Neural progenitor cell (in vitro differentiated cells): ENCODE measurements around the gene TEAD1. TPM values are rescaled to one million over a fixed set of nuclear protein-coding genes. Genes with fewer than 3 reads are reported as not detected.

Experiments used
- DNase-seq: peaks from one replicate; pipeline ENCODE4 v3.0.0-alpha.2; 2016; ENCODE audit warnings: low spot score
- H2AFZ ChIP-seq: fragments of 200-600 bp; sonication (generic); replicated peaks from 2 replicates; pipeline ENCODE4 v1.6.1; 2016; ENCODE audit warnings: antibody characterized with exemption
- H3F3A ChIP-seq: fragments of 200-600 bp; sonication (generic); 2 replicates; pipeline ENCODE4 v1.6.1; 2016; ENCODE audit warnings: antibody characterized with exemption, low read depth
- H3K27ac ChIP-seq: fragments of 200-600 bp; sonication (generic); 2 replicates; pipeline ENCODE4 v1.5.1; 2016; ENCODE audit warnings: mild to moderate bottlenecking
- H3K27me3 ChIP-seq: fragments of 200-600 bp; sonication (generic); 2 replicates; pipeline ENCODE4 v1.6.1; 2016; ENCODE audit warnings: mild to moderate bottlenecking, moderate library complexity
- H3K36me3 ChIP-seq: fragments of 200-600 bp; sonication (generic); 2 replicates; pipeline ENCODE4 v1.5.1; 2016
- H3K4me1 ChIP-seq: fragments of 200-600 bp; sonication (generic); 2 replicates; pipeline ENCODE4 v1.6.1; 2016; ENCODE audit warnings: mixed run types
- H3K4me2 ChIP-seq: fragments of 200-600 bp; sonication (generic); 2 replicates; pipeline ENCODE4 v1.6.1; 2016
- H3K4me3 ChIP-seq: fragments of 200-600 bp; sonication (generic); 2 replicates; pipeline ENCODE4 v1.5.1; 2016
- H3K79me2 ChIP-seq: fragments of 200-600 bp; sonication (generic); 2 replicates; pipeline ENCODE4 v1.6.1; 2016; ENCODE audit warnings: low read depth
- H3K9ac ChIP-seq: fragments of 200-600 bp; sonication (generic); 2 replicates; pipeline ENCODE4 v1.6.1; 2016
- H3K9me3 ChIP-seq: fragments of 200-600 bp; sonication (generic); 2 replicates; pipeline ENCODE4 v1.5.1; 2016; ENCODE audit warnings: low read depth
- H4K20me1 ChIP-seq: fragments of 200-600 bp; sonication (generic); 2 replicates; pipeline ENCODE4 v1.6.1; 2016; ENCODE audit warnings: low read depth
- H3K27ac Mint-ChIP-seq: 3 replicates; pipeline ENCODE4 v1.8.0; 2021; ENCODE audit warnings: mixed read lengths
- H3K27me3 Mint-ChIP-seq: 2 replicates; pipeline ENCODE4 v1.8.0; 2022; ENCODE audit warnings: low read depth, mild to moderate bottlenecking, inconsistent platforms, moderate library complexity, mixed read lengths; ENCODE audit not compliant: insufficient read depth
- H3K36me3 Mint-ChIP-seq: 3 replicates; pipeline ENCODE4 v1.8.0; 2021; ENCODE audit warnings: mixed read lengths
- H3K4me1 Mint-ChIP-seq: 3 replicates; pipeline ENCODE4 v1.8.0; 2021; ENCODE audit warnings: mixed read lengths
- H3K4me3 Mint-ChIP-seq: 3 replicates; pipeline ENCODE4 v1.8.0; 2021; ENCODE audit warnings: mild to moderate bottlenecking, moderate library complexity, mixed read lengths
- H3K9me3 Mint-ChIP-seq: 3 replicates; pipeline ENCODE4 v1.8.0; 2020; ENCODE audit warnings: mixed read lengths
- CTCF ChIP-seq: fragments of 200-600 bp; sonication (generic); IDR thresholded peaks from 2 replicates; pipeline ENCODE4 v1.5.1; 2017; ENCODE audit warnings: antibody characterized with exemption, mild to moderate bottlenecking
- EZH2 ChIP-seq: fragments of 200-600 bp; sonication (generic); IDR thresholded peaks from 2 replicates; pipeline ENCODE4 v1.6.1; 2017; ENCODE audit warnings: antibody characterized with exemption, mild to moderate bottlenecking, moderate library complexity
- EZH2phosphoT487 ChIP-seq: fragments of 200-600 bp; sonication (generic); IDR thresholded peaks from 2 replicates; pipeline ENCODE4 v1.6.1; 2017; ENCODE audit warnings: antibody characterized with exemption
- total RNA-seq: library from RNA; depleted of rRNA; stranded (reverse); fragments of >200 nt; gene quantifications from 2 replicates; pipeline ENCODE4 v1.2.3, GENCODE V29; 2015; ENCODE audit warnings: low replicate concordance

The TEAD1 gene
- total RNA-seq, 1 donor from 2014 or later = 98.3 TPM

GRCh38 chr11:12803086-12803826, 129.0 kb downstream of the TEAD1 start:
- Histone ChIP-seq H4K20me1 (peaks cover 97% of the 10 kb centered on the region), H3K27ac (peak overlapping the region; percentile 71), H3K79me2 (peaks cover 100% of the 10 kb centered on the region), H3K9ac (no peak overlapping the region), H3K27me3 (no peaks in the 10 kb centered on the region), H2AFZ (no peak overlapping the region), H3K4me1 (peaks cover 85% of the 10 kb centered on the region), H3F3A (peaks cover 30% of the 10 kb centered on the region), H3K4me2 (peak overlapping the region; percentile 36), H3K36me3 (no peaks in the 10 kb centered on the region), H3K9me3 (no peaks in the 10 kb centered on the region), H3K4me3 (peak overlapping the region; percentile 8)
- no peaks in the 10 kb centered on the region for H3K9me3 Mint-ChIP-seq
- no peaks in the 10 kb centered on the region for H3K27me3 Mint-ChIP-seq
- TF ChIP-seq EZH2 = no peak
- TF ChIP-seq CTCF = no peak
- TF ChIP-seq EZH2phosphoT487 = no peak
- H3K27ac Mint-ChIP-seq = peak overlapping the region; percentile 93
- peak; percentile 47 for DNase-seq
- peaks cover 91% of the 10 kb centered on the region for H3K4me1 Mint-ChIP-seq
- H3K4me3 Mint-ChIP-seq = peak overlapping the region; percentile 74
- peaks cover 1% of the 10 kb centered on the region for H3K36me3 Mint-ChIP-seq

GRCh38 chr11:12806113-12806512, 131.9 kb downstream of the TEAD1 start:
- H3K27ac Mint-ChIP-seq = no peak overlapping the region
- no peaks in the 10 kb centered on the region for H3K9me3 Mint-ChIP-seq
- TF ChIP-seq EZH2phosphoT487 (no peak), CTCF (no peak), EZH2 (no peak)
- peaks cover 9% of the 10 kb centered on the region for H3K36me3 Mint-ChIP-seq
- Histone ChIP-seq H3K4me1 (peaks cover 65% of the 10 kb centered on the region), H3K9me3 (no peaks in the 10 kb centered on the region), H3K4me2 (no peak overlapping the region), H3K9ac (no peak overlapping the region), H2AFZ (no peak overlapping the region), H3K4me3 (no peak overlapping the region), H4K20me1 (peaks cover 96% of the 10 kb centered on the region), H3K36me3 (no peaks in the 10 kb centered on the region), H3F3A (peaks cover 18% of the 10 kb centered on the region), H3K27ac (no peak overlapping the region), H3K27me3 (no peaks in the 10 kb centered on the region), H3K79me2 (peaks cover 100% of the 10 kb centered on the region)
- no peaks in the 10 kb centered on the region for H3K27me3 Mint-ChIP-seq
- H3K4me3 Mint-ChIP-seq = no peak overlapping the region
- H3K4me1 Mint-ChIP-seq = peaks cover 79% of the 10 kb centered on the region
- DNase-seq = no peak

- no peaks in the 10 kb centered on the region for H3K27me3 ChIP-seq
- H3K4me2 ChIP-seq = no peak overlapping the region
- H4K20me1 ChIP-seq = peaks cover 98% of the 10 kb centered on the region
- H2AFZ ChIP-seq = no peak overlapping the region
- no peak overlapping the region for H3K27ac ChIP-seq
- H3K4me3 Mint-ChIP-seq = no peak overlapping the region
- DNase-seq = no peak
- no peaks in the 10 kb centered on the region for H3K9me3 ChIP-seq
- no peaks in the 10 kb centered on the region for H3K36me3 ChIP-seq
- no peak overlapping the region for H3K27ac Mint-ChIP-seq
- H3K4me1 Mint-ChIP-seq = peaks cover 75% of the 10 kb centered on the region
- H3K36me3 Mint-ChIP-seq = peaks cover 9% of the 10 kb centered on the region
- H3K4me3 ChIP-seq = no peak overlapping the region
- H3K9me3 Mint-ChIP-seq = no peaks in the 10 kb centered on the region
- H3F3A ChIP-seq = peaks cover 11% of the 10 kb centered on the region
- no peaks in the 10 kb centered on the region for H3K27me3 Mint-ChIP-seq
- H3K79me2 ChIP-seq = peaks cover 100% of the 10 kb centered on the region
- no peak overlapping the region for H3K9ac ChIP-seq
- peaks cover 50% of the 10 kb centered on the region for H3K4me1 ChIP-seq
- TF ChIP-seq EZH2phosphoT487 (no peak), EZH2 (no peak), CTCF (no peak)
Observed at GRCh38 chr11:12807621-12808020, 133.4 kb downstream of the TEAD1 start.
